IMR-90 (cell line): ENCODE data around the gene SELENOV. TPM values are rescaled to one million over a fixed set of nuclear protein-coding genes. Genes with fewer than 3 reads are reported as not detected.

Source experiments
- ATAC-seq: fragments of 200-7000 bp; cut with Tn5 transposase; 2 replicates; pipeline ENCODE4 v1.9.1; 2020; ENCODE audit warnings: low read depth, mild to moderate bottlenecking, moderate library complexity
- BruUV-seq: library from RNA; stranded (reverse); fragments of 400-500 nt; replicated peaks from 2 replicates; lab custom pipeline; 2021; lab: Mats Ljungman, UMichigan
- CTCF ChIA-PET: fragments of 300-600 bp; formaldehyde crosslinking; extraction: SDS; loops from one replicate; lab custom pipeline; 2021; ENCODE audit warnings: antibody characterized with exemption; lab: Yijun Ruan, JAX
- POLR2A ChIA-PET: fragments of 300-600 bp; sonication (Branson Sonifier 250); formaldehyde crosslinking; loops from one replicate; lab custom pipeline; 2022; ENCODE audit warnings: antibody characterized with exemption; ENCODE audit not compliant: unreplicated experiment; lab: Charles Lee
- DNase-seq: peaks from one replicate; pipeline ENCODE4 v3.0.0; 2013
- H2AFZ ChIP-seq: replicated peaks from 2 replicates; pipeline ENCODE3; 2013; ENCODE audit warnings: low read length, mild to moderate bottlenecking; ENCODE audit not compliant: poor library complexity
- H2AK5ac ChIP-seq: 2 replicates; pipeline ENCODE4 v1.6.1; 2013; ENCODE audit warnings: low read depth, low read length, inconsistent platforms
- H2AK9ac ChIP-seq: replicated peaks from 2 replicates; pipeline ENCODE3; 2013; ENCODE audit warnings: mild to moderate bottlenecking, low read depth, low read length, moderate library complexity; ENCODE audit not compliant: poor library complexity
- H2BK120ac ChIP-seq: 2 replicates; pipeline ENCODE4 v1.6.1; 2013; ENCODE audit warnings: low read depth, low read length, inconsistent platforms
- H2BK15ac ChIP-seq: 3 replicates; pipeline ENCODE4 v1.6.1; 2013; ENCODE audit warnings: low read depth, low read length, inconsistent platforms
- H2BK20ac ChIP-seq: 2 replicates; pipeline ENCODE4 v1.6.1; 2013; ENCODE audit warnings: low read depth, mild to moderate bottlenecking, inconsistent platforms, low read length, moderate library complexity
- H2BK5ac ChIP-seq: 2 replicates; pipeline ENCODE4 v1.6.1; 2013; ENCODE audit warnings: mild to moderate bottlenecking, low read depth, low read length, inconsistent platforms; ENCODE audit not compliant: poor library complexity, severe bottlenecking
- H3K14ac ChIP-seq: replicated peaks from 2 replicates; pipeline ENCODE4 v1.6.1; 2013; ENCODE audit warnings: low read depth, low read length, inconsistent platforms
- H3K18ac ChIP-seq: 2 replicates; pipeline ENCODE4 v1.6.1; 2013; ENCODE audit warnings: low read depth, low read length, control low read depth
- H3K23ac ChIP-seq: 2 replicates; pipeline ENCODE4 v1.6.1; 2013; ENCODE audit warnings: low read depth, low read length, inconsistent platforms
- H3K27ac ChIP-seq: 2 replicates; pipeline ENCODE4 v1.5.1; 2013; ENCODE audit warnings: mild to moderate bottlenecking, control low read depth, low read length; ENCODE audit not compliant: insufficient read depth
- H3K27me3 ChIP-seq: 2 replicates; pipeline ENCODE4 v1.6.1; 2013; ENCODE audit warnings: low read length; ENCODE audit not compliant: control insufficient read depth, insufficient read depth
- H3K36me3 ChIP-seq: 2 replicates; pipeline ENCODE4 v1.6.1; 2013; ENCODE audit warnings: low read length, mixed read lengths; ENCODE audit not compliant: control insufficient read depth, insufficient read depth
- H3K4ac ChIP-seq: 2 replicates; pipeline ENCODE4 v1.6.1; 2013; ENCODE audit warnings: low read depth, low read length, inconsistent platforms
- H3K4me1 ChIP-seq: 2 replicates; pipeline ENCODE4 v1.6.1; 2013; ENCODE audit warnings: low read length, mixed read lengths; ENCODE audit not compliant: control insufficient read depth, insufficient read depth
- H3K4me2 ChIP-seq: 2 replicates; pipeline ENCODE4 v1.6.1; 2013; ENCODE audit warnings: low read depth, mild to moderate bottlenecking, control low read depth, low read length, moderate library complexity
- H3K4me3 ChIP-seq: 2 replicates; pipeline ENCODE4 v1.5.1; 2013; ENCODE audit warnings: low read depth, mild to moderate bottlenecking, control low read depth, low read length, moderate library complexity; ENCODE audit not compliant: insufficient read depth
- H3K56ac ChIP-seq: 2 replicates; pipeline ENCODE4 v1.6.1; 2013; ENCODE audit warnings: low read length, inconsistent platforms; ENCODE audit not compliant: insufficient read depth; ENCODE audit errors: extremely low read depth
- H3K79me1 ChIP-seq, 2 experiments: 2 replicates each; pipeline ENCODE4 v1.6.1; 2013; ENCODE audit warnings: low read length in 2 of 2, inconsistent platforms in 1 of 2, low read depth in 1 of 2
- H3K9ac ChIP-seq: 2 replicates; pipeline ENCODE4 v1.6.1; 2013; ENCODE audit warnings: low read depth, low read length, control low read depth
- H3K9me1 ChIP-seq: 2 replicates; pipeline ENCODE4 v1.6.1; 2013; ENCODE audit warnings: low read length, inconsistent platforms; ENCODE audit not compliant: insufficient read depth
- H3K9me3 ChIP-seq: 2 replicates; pipeline ENCODE4 v1.6.1; 2013; ENCODE audit warnings: low read length; ENCODE audit not compliant: control insufficient read depth, insufficient read depth
- H4K20me1 ChIP-seq: 2 replicates; pipeline ENCODE4 v1.6.1; 2013; ENCODE audit warnings: low read length, inconsistent platforms; ENCODE audit not compliant: insufficient read depth
- H4K5ac ChIP-seq: 2 replicates; pipeline ENCODE4 v1.6.1; 2013; ENCODE audit warnings: mild to moderate bottlenecking, low read depth, low read length, control low read depth
- H4K8ac ChIP-seq, 2 experiments: 2 replicates each; pipeline ENCODE4 v1.6.1; 2013; ENCODE audit warnings: low read depth in 2 of 2, low read length in 2 of 2, control low read depth in 1 of 2, inconsistent platforms in 1 of 2
- H4K91ac ChIP-seq: 2 replicates; pipeline ENCODE4 v1.6.1; 2013; ENCODE audit warnings: low read depth, low read length, inconsistent platforms; ENCODE audit not compliant: insufficient read depth
- CHD1 ChIP-seq: IDR thresholded peaks from 2 replicates; pipeline ENCODE4 v1.6.1; 2012; ENCODE audit warnings: low read depth, low read length, improper control_type of control experiment
- MAFK ChIP-seq: IDR thresholded peaks from 2 replicates; pipeline ENCODE4 v1.6.1; 2012; ENCODE audit warnings: low read depth, low read length, improper control_type of control experiment
- MAZ ChIP-seq: IDR thresholded peaks from 2 replicates; pipeline ENCODE4 v1.6.1; 2012; ENCODE audit warnings: low read depth, mild to moderate bottlenecking, low read length, improper control_type of control experiment, moderate library complexity, borderline replicate concordance
- MXI1 ChIP-seq: IDR thresholded peaks from 2 replicates; pipeline ENCODE4 v1.6.1; 2012; ENCODE audit warnings: low read depth, mild to moderate bottlenecking, low read length, moderate library complexity, borderline replicate concordance
- POLR2A ChIP-seq: IDR thresholded peaks from 2 replicates; pipeline ENCODE4 v1.6.1; 2012; ENCODE audit warnings: mild to moderate bottlenecking, low read depth, low read length
- RAD21 ChIP-seq: IDR thresholded peaks from 2 replicates; pipeline ENCODE4 v1.6.1; 2012; ENCODE audit warnings: low read length, improper control_type of control experiment
- WGBS, 2 experiments: methylation state at CpG; one replicate each; pipeline versions ENCODE4 v1.1.5 to v1.1.7; 2013; ENCODE audit warnings: missing lambda C conversion rate in 2 of 2; ENCODE audit not compliant: insufficient read length in 1 of 2; ENCODE audit errors: extremely low coverage in 2 of 2; 5-methylcytosine and 5-hydroxymethylcytosine counted together
- dilution Hi-C: fragments of 300-500 bp; cut with HindIII; formaldehyde crosslinking; loops from one replicate; pipeline ENCODE4 v1.14.3; 2018; ENCODE audit warnings: low sequenced_read_pairs; ENCODE audit not compliant: unreplicated experiment
- in situ Hi-C: fragments of 300-500 bp; cut with MboI; formaldehyde crosslinking; loops from 3 replicates; pipeline ENCODE4 v1.14.3; 2019; ENCODE audit warnings: low sequenced_read_pairs, inconsistent platforms, mixed read lengths
- intact Hi-C: fragments of 100-400 bp; cut with micrococcal nuclease; formaldehyde crosslinking; loops from 2 replicates; pipeline ENCODE4 v1.10.0; 2022
- polyA plus RNA-seq, 3 experiments: library from polyadenylated mRNA; depleted of rRNA; stranded (reverse); fragments of >200 nt; gene quantifications; 2 replicates each; pipeline ENCODE4 v1.2.3, GENCODE V29; 2012; ENCODE audit warnings: low replicate concordance in 1 of 3
- total RNA-seq: library from RNA; depleted of rRNA; stranded (reverse); fragments of >200 nt; gene quantifications from 2 replicates; pipeline ENCODE4 v1.2.3, GENCODE V29; 2012
- TF ChIP-seq, protein P1 (sequence below): conservative IDR thresholded peaks from 2 replicates; pipeline ENCODE4 v1.5.1; 2012; ENCODE audit warnings: mild to moderate bottlenecking, low read depth, low read length, improper control_type of control experiment

SELENOV gene
- total and polyA plus RNA-seq, 2 of the 4 experiments (the other 2 are of a cell fraction) = not detected

DNA sequence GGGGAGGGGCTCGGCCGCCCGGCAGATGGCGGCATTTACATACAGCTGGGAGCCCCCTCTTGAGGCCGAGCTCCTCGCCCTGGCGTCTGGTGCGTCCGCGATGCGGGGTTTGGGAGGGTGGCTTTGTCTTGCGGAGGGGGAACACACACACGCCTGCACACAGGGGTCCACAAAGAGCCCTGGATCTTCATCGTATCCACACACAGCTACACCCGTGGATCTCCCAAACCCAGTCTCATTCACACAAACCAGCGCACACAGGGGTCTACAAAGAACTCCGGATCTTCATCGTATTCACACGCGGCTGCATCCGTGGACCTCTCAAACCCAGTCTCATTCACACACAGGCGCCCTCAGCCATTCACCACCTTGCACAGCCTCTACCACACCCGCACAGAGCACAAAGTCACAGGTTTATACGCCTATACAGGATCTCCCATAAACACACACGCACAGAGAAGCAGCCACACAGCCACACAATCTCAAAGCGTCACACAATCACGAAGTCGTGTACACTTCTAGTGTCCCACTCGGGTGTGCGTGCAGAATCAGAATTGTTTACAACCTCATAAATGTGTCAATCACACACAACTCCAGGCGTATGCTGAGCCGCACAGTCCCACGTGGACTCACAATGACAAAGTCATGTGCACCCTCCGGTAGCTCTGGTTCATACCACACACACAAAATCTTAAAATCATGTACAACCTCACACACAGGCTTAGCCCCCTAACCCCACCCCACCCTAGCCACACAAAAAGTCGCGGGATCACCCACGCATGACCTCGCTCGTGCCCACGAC is 16.7 kb upstream of the SELENOV start:
- ATAC-seq (peak; percentile 77), DNase-seq (peak; percentile 19)
- intact Hi-C loops = loop anchor here (5.0 kb wide), 2 partner anchors 34 to 174 kb away; partner anchors contain the start of gene EID2B
- H3K4me2 ChIP-seq = peak overlapping the region; percentile 89
- H3K4me1 ChIP-seq = peaks cover 3% of the 10 kb centered on the region; the same call in 1 of the 2 replicates
- H2AK9ac ChIP-seq = no peak overlapping the region
- no peaks in the 10 kb centered on the region for H4K20me1 ChIP-seq
- H3K36me3 ChIP-seq = no peaks in the 10 kb centered on the region
- no peak overlapping the region; a peak in 1 of 4 replicates for H4K8ac ChIP-seq
- H2BK15ac ChIP-seq = no peak overlapping the region
- ChIA-PET POLR2A (no interaction called here), CTCF (interaction anchor here (0.5 to 1.1 kb wide), 4 partner anchors 25 to 57 kb away, joined by 3 to 5 read pairs (median 3); partner anchors contain the start of gene EID2B)
- H2AK5ac ChIP-seq = 0 out of 2 replicates have a peak overlapping the region, but pooled peaks have one; percentile 2
- no peak overlapping the region for H2BK5ac ChIP-seq
- H3K56ac ChIP-seq = no peak overlapping the region
- WGBS, 2 experiments = 2% methylated on average over 23 of the region's 40 CpGs; no CpG with 5 or more reads in 1 of the 2 experiments
- H3K4ac ChIP-seq = no peak overlapping the region
- no peak overlapping the region for H3K27ac ChIP-seq
- no peak overlapping the region for H3K9ac ChIP-seq
- no peak overlapping the region for H2BK20ac ChIP-seq
- H2AFZ ChIP-seq = peak overlapping the region; percentile 85
- TF ChIP-seq RAD21 = peak; percentile 39
- no peak for TF ChIP-seq POLR2A
- peak; percentile 36; the same call in 1 of the 2 replicates for TF ChIP-seq MAZ
- TF ChIP-seq MXI1 = no peak
- TF ChIP-seq, protein P1, sequence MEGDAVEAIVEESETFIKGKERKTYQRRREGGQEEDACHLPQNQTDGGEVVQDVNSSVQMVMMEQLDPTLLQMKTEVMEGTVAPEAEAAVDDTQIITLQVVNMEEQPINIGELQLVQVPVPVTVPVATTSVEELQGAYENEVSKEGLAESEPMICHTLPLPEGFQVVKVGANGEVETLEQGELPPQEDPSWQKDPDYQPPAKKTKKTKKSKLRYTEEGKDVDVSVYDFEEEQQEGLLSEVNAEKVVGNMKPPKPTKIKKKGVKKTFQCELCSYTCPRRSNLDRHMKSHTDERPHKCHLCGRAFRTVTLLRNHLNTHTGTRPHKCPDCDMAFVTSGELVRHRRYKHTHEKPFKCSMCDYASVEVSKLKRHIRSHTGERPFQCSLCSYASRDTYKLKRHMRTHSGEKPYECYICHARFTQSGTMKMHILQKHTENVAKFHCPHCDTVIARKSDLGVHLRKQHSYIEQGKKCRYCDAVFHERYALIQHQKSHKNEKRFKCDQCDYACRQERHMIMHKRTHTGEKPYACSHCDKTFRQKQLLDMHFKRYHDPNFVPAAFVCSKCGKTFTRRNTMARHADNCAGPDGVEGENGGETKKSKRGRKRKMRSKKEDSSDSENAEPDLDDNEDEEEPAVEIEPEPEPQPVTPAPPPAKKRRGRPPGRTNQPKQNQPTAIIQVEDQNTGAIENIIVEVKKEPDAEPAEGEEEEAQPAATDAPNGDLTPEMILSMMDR = peak; percentile 49
- no peak for TF ChIP-seq CHD1
- no peak for TF ChIP-seq MAFK
- H3K4me3 ChIP-seq = peak overlapping the region; percentile 24; the same call in 1 of the 2 replicates
- no peaks in the 10 kb centered on the region; the same call in 1 of the 2 replicates for H3K9me1 ChIP-seq
- H3K27me3 ChIP-seq = peaks cover 36% of the 10 kb centered on the region
- H4K91ac ChIP-seq = no peak overlapping the region
- no peak overlapping the region for H4K5ac ChIP-seq
- H3K14ac ChIP-seq = no peak overlapping the region
- H3K9me3 ChIP-seq = no peaks in the 10 kb centered on the region
- dilution Hi-C loops = no loop called here
- H3K79me1 ChIP-seq = no peaks in the 10 kb centered on the region
- no peak overlapping the region for H3K18ac ChIP-seq
- in situ Hi-C loops = no loop called here
- peak overlapping the region; percentile 28; the same call in 1 of the 2 replicates for H3K23ac ChIP-seq
- BruUV-seq = no TSS peak
- H2BK120ac ChIP-seq = no peak overlapping the region
